IMR-90 (cell line): ENCODE results near the gene SCAF1.

ENCODE experiments used
- POLR2A ChIP-seq: IDR thresholded peaks from 2 replicates; pipeline ENCODE4 v1.6.1; 2012; ENCODE audit warnings: mild to moderate bottlenecking, low read depth, low read length
- TF ChIP-seq, protein P1 (sequence below): conservative IDR thresholded peaks from 2 replicates; pipeline ENCODE4 v1.5.1; 2012; ENCODE audit warnings: mild to moderate bottlenecking, low read depth, low read length, improper control_type of control experiment

DNA sequence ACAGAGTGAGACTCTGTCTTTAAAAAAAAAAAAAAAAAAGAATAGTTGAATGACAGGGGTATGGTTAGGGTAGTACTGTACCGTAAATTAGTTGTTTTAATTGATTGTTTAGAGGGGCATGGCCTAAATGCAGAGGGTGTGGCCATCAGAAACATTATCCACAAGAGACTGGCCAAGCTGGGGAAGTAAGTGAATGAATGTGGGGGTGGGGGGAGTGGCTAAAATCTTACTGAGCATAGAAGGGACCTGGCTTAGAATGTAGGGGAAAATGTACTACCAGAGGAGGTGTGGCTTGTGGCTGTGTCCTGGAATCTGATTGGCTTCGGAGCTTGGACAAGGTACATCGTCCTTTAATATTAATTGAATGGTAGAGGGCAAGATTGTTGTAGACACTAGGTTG is 27.5 kb downstream of the SCAF1 start:
- TF ChIP-seq, protein P1, sequence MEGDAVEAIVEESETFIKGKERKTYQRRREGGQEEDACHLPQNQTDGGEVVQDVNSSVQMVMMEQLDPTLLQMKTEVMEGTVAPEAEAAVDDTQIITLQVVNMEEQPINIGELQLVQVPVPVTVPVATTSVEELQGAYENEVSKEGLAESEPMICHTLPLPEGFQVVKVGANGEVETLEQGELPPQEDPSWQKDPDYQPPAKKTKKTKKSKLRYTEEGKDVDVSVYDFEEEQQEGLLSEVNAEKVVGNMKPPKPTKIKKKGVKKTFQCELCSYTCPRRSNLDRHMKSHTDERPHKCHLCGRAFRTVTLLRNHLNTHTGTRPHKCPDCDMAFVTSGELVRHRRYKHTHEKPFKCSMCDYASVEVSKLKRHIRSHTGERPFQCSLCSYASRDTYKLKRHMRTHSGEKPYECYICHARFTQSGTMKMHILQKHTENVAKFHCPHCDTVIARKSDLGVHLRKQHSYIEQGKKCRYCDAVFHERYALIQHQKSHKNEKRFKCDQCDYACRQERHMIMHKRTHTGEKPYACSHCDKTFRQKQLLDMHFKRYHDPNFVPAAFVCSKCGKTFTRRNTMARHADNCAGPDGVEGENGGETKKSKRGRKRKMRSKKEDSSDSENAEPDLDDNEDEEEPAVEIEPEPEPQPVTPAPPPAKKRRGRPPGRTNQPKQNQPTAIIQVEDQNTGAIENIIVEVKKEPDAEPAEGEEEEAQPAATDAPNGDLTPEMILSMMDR = no peak
- no peak for TF ChIP-seq POLR2A
